NCI-H2029 treated with DMSO at 0.1 percent for 48 hours (cell line): ENCODE results near the gene C1orf21.

Experiments
- DNase-seq: peaks from one replicate; lab custom pipeline; 2025; lab: John Stamatoyannopoulos, UW

C1orf21 gene

GRCh38 chr1:184387069-184387475 is 243 bp downstream of the C1orf21 start:
- no peak for DNase-seq

GRCh38 chr1:184387476-184388318 is 868 bp downstream of the C1orf21 start:
- DNase-seq: no peak

GRCh38 chr1:184388319-184388889 is 1.6 kb downstream of the C1orf21 start:
- DNase-seq: no peak

- no peak for DNase-seq
Measured at GRCh38 chr1:184388971-184389370, 2.1 kb downstream of the C1orf21 start.

GRCh38 chr1:184389446-184389845 is 2.6 kb downstream of the C1orf21 start:
- DNase-seq: no peak

GRCh38 chr1:184390889-184391288 is 4.1 kb downstream of the C1orf21 start:
- no peak for DNase-seq

- DNase-seq: no peak
Measured at GRCh38 chr1:184392067-184392466, 5.2 kb downstream of the C1orf21 start.

- DNase-seq: no peak
Measured at GRCh38 chr1:184392779-184393522, 6.1 kb downstream of the C1orf21 start.

DNA sequence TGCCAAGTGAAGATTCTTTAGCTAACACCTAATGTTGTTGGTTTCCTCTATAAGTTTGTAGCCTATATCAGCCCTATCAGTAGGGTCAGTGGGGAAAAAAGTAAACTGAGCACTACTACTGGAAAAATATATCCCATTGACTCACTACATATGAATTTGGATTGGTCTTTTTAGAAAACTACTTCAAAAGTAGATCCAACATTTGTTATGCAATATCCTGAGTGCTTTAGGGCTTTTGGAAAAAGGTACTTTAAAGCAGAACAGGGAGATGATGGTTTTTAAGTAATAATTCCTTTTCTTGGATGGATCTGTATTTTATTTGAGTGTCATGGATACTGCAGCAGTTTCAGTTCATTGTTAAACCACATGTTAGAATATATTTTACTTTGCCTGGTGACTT is 7.1 kb downstream of the C1orf21 start:
- no peak for DNase-seq

DNA sequence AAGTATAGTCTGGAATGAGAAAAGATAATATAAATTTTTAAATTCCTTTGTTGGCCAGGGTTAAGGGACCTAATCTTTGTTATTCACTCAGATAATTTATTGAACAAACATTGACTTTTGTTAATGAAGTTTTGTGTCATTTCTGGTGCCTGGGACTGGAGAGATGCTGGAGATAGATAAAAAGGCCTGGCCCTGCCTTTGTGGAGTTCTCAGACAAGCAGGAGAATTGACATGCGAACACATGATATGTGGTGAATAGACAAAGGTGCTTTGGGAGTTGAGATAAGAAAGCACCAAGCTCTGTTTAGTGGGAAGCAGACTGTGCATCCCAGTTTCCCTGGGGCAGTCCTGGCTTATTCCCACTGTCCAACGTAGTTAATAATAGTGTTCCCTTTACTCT is 8.5 kb downstream of the C1orf21 start:
- DNase-seq: no peak

DNA sequence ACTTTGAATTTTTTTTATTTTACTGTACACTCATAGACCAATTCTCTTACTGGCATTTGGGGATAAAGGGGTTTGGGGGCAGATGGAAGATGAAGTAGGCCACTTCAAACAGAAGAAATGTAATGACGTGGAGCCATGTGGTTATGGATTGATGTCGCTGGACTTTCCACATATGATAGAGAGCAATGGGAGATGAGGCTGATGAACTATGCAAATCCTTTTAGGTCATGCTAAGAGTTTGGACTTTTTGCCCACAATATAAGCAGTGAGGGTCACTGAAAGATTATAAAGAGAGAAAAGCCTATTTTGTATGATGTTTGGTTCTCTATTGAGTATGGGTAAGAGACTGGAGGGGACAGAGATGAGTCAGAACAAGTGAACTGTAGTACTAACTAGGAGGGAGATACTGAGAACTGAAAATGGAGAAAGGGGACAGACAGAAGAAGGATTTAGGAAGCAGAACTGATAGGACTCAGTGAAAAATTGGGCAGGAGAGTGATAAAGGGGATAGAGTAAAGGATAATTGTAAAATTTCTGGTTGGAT is 9.2 kb downstream of the C1orf21 start:
- no peak for DNase-seq

- DNase-seq: no peak
Measured at GRCh38 chr1:184399192-184399847, 12.5 kb downstream of the C1orf21 start.

- no peak for DNase-seq
Measured at GRCh38 chr1:184403961-184404726, 17.3 kb downstream of the C1orf21 start.

DNA sequence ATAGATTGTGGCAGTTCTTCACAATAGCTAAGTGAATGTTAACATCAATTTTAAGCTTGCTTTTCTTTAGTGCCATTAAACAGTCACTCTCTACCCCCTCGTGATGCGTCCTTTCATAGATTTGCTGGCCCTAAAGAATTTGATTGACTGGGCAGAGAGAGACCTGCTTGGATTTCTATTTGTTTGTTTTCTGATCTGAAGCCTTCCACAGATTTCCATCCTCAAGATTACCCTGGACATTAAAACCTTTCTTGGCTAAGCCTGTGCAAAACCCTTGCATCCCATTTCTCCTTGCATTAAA is 17.8 kb downstream of the C1orf21 start:
- no peak for DNase-seq

DNA sequence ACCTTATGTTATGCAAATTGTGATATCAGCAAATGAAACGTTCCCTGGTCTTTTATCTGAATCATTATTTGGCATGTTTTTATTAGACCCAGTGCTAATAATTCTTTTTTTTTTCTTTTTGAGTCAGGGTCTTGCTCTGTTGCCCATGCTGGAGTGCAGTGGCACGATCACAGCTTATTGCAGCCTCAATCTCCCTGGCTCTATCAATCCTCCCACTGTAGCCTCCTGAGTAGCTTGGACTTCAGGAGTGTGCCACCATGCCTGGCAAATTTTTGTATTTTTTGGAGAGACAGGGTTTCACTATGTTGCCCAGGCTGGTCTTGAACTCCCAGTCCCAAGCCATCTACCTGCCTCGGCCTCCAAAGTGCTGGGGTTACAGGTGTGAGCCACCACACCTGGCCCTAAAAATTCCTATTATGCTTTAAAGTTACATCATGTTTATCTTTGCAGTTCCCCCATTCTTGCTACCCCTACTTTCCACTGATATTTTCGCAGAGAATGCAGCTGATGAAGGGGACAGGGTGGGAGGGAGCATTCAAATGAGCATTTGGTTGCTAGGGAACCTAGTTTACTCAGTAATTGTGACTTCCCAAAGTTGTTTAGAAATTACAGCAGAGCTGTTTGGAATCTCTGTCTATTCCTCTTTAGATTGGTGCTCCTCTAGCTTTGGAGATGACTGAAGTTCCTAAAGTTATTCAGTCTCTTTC is 18.4 kb downstream of the C1orf21 start:
- DNase-seq: no peak

DNA sequence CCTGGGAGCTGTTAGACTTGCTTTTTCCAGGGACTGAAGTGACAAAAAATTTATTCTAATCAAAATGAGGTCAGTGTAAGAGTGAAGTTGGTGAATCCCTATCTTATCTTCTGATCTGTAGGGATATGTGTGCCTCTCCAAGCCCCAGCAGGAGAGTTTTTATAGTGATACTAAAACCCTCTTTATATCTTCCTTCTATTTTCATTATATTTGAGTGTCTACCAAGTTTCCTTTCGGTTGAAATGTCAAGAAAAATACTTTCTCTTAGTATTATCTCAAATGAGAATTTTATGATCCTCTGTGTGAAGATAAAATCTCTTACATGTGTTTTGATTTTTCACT is 18.9 kb downstream of the C1orf21 start:
- no peak for DNase-seq

DNA sequence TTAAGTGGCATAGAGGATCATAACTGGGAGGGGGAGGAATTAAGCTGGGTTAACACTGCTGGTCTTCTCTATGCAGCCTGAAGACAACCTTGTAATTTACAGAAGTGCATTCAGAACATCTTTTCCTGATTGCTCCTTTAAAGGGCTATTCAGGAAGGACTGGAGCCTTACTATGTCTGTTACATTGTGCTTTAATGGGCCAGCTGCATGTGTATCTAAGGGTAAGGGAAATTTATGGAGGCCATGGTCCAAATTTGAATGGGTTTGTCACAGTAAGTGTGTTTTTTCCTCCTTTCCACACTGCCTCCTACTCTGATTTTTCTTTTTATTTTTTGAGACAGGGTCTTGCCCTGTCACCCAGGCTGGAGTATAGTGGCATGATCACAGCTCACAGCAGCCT is 19.6 kb downstream of the C1orf21 start:
- DNase-seq: no peak

DNA sequence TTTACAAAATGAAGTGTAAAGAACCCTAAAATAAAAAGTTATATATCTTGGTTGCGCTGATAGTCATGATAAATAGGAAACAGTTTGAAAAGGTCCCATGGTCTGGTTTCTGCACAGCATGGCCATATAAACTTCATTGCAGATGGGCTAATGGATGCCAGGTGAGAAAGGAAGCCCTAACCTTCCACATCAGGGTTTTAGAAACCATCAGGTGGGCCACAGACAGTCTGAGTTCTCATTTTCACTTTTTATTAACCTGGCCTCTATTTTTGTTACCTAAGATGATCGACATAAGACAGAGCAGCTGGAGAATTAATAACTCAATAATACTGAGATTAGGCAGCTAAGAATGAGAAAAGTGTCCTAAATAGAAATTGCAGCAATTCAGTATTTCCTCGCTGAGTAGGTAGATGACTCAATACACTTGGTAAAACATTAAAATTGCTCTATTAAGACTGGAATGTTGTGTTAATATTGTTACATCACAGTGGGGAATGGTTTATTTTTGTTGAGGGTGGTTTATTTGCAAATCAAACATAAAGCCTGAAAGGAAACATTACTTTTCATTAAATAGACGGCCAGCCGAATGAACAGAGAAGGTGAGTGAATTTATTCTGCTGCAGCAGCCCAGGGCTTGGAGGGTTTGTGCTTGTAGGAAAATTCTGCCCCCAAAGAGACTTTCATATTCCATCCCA is 21.1 kb downstream of the C1orf21 start:
- no peak for DNase-seq

DNA sequence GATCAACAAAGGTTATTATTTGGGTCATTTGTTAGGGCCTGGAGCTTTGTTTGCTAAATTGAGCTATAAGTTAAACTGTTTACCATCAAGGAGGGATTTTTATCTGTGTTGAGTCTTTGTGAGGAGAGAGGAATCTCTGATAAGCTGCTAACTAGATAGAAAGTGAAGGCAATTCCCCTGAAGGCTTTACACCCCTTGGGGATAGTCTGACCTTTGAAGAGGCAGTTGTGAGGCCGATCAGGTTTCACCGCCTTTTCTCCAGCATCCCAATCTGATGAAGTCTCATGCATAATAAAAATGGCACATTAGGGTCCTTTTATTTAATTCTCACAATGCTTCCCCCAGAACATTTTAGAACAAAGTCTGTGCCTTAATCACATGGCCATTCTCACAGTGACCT is 21.8 kb downstream of the C1orf21 start:
- DNase-seq: no peak

DNA sequence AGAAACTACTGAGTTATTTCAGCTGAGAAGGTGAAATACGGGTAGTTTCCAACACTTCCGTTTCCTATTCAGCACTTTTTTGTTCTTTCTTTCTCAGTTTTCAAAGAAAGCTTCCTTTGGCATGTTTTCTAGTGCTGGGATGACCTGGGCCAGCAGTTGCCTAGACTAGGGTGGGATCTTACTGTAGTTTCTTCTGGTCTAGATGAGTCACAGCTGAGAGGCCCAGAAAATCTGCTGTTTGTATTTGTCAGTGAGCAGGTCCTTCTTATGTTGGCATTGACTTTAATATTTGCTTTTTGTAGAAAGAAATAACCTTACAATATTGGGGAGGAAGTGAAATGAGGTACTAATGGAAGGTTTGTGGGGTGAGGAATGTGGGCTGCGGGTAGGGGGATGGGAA is 22.2 kb downstream of the C1orf21 start:
- no peak for DNase-seq

DNA sequence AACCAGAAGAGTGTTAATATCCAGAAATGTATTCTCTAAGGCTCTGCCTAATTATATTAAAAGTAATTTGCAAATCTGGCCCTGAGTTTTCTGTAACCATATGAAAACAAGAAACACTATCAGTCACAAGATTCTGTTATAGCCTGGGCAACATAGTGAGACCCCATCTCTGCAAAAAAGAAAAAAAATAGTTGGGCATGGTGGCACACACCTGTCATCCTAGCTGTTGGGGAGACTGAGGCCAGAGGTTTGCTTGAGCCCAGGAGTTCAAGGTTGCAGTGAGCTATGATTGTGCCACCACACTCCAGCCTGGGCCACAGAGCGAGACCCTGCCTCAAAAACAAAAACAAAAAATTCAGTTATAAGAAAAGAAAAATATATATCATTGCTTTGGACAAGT is 25.6 kb downstream of the C1orf21 start:
- no peak for DNase-seq
